GM18858 (cell line): ENCODE data around the gene DIO3.
"Not testable (repeated sequence)": the region's sequence is repeated elsewhere in the genome, so short reads cannot be mapped to it uniquely, and the experiment has no call there.

Experiments used
- ATAC-seq: cut with Tn5 transposase; IDR thresholded peaks from one replicate; pipeline ENCODE4 v1.9.1; 2021; ENCODE audit not compliant: unreplicated experiment

DIO3 gene

GRCh38 chr14:101557811-101558738, 3.2 kb upstream of the DIO3 start:
- ATAC-seq: no peak

- no peak for ATAC-seq
These were observed 2.5 kb upstream of the DIO3 start for GRCh38 chr14:101558739-101559240.

- no peak for ATAC-seq
These were observed 2.1 kb upstream of the DIO3 start for GRCh38 chr14:101559250-101559623.

- no peak for ATAC-seq
These were observed 1.4 kb upstream of the DIO3 start for GRCh38 chr14:101559624-101560533.

- ATAC-seq: no peak
These were observed 671 bp upstream of the DIO3 start for GRCh38 chr14:101560534-101561113.

- ATAC-seq: no peak
These were observed 699 bp downstream of the DIO3 start for GRCh38 chr14:101561897-101562490.

GRCh38 chr14:101562659-101563351, 1.5 kb downstream of the DIO3 start:
- ATAC-seq: no peak

- no peak for ATAC-seq
These were observed 2.0 kb downstream of the DIO3 start for GRCh38 chr14:101563352-101563653.

- no peak for ATAC-seq
These were observed 2.6 kb downstream of the DIO3 start for GRCh38 chr14:101563654-101564443.

GRCh38 chr14:101564444-101564776, 3.1 kb downstream of the DIO3 start:
- no peak for ATAC-seq

GRCh38 chr14:101564819-101565698, 3.8 kb downstream of the DIO3 start:
- no peak for ATAC-seq

GRCh38 chr14:101567252-101567651, 6.0 kb downstream of the DIO3 start:
- ATAC-seq: no peak

GRCh38 chr14:101571004-101571403, 9.7 kb downstream of the DIO3 start:
- ATAC-seq: no peak

- not testable (repeated sequence) for ATAC-seq
These were observed 11.2 kb downstream of the DIO3 start for GRCh38 chr14:101572526-101572925.

GRCh38 chr14:101573289-101573688, 12.0 kb downstream of the DIO3 start:
- no peak for ATAC-seq

GRCh38 chr14:101575581-101575980, 14.3 kb downstream of the DIO3 start:
- ATAC-seq: no peak

GRCh38 chr14:101577221-101577909, 16.1 kb downstream of the DIO3 start:
- ATAC-seq: no peak

- no peak for ATAC-seq
These were observed 17.2 kb downstream of the DIO3 start for GRCh38 chr14:101578489-101578888.
